HG02938 (cell line): ENCODE measurements around the gene HSPA4L.

ENCODE experiments used
- ATAC-seq: cut with Tn5 transposase; IDR thresholded peaks from one replicate; pipeline ENCODE4 v1.9.1; 2021; ENCODE audit warnings: mild to moderate bottlenecking, moderate library complexity; ENCODE audit not compliant: unreplicated experiment

Gene HSPA4L

GRCh38 chr4:127783026-127783769, 1.1 kb downstream of the HSPA4L start:
- peak; percentile 21 for ATAC-seq

- no peak for ATAC-seq
Observed at GRCh38 chr4:127783955-127784770, 2.0 kb downstream of the HSPA4L start.

- ATAC-seq: peak; percentile 76
Observed at GRCh38 chr4:127788517-127788916, 6.4 kb downstream of the HSPA4L start.

GRCh38 chr4:127791391-127791790, 9.3 kb downstream of the HSPA4L start:
- ATAC-seq: no peak

GRCh38 chr4:127793528-127793927, 11.4 kb downstream of the HSPA4L start:
- ATAC-seq: no peak

GRCh38 chr4:127799711-127800110, 17.6 kb downstream of the HSPA4L start:
- no peak for ATAC-seq

GRCh38 chr4:127809173-127809800, 27.2 kb downstream of the HSPA4L start:
- no peak for ATAC-seq

GRCh38 chr4:127810551-127810950, 28.4 kb downstream of the HSPA4L start:
- ATAC-seq: no peak

GRCh38 chr4:127822430-127822829, 40.3 kb downstream of the HSPA4L start:
- ATAC-seq: no peak

GRCh38 chr4:127828121-127828520, 46.0 kb downstream of the HSPA4L start:
- ATAC-seq: no peak

- ATAC-seq: peak; percentile 82
Observed at GRCh38 chr4:127829014-127829413, 46.9 kb downstream of the HSPA4L start.

GRCh38 chr4:127832585-127832984, 50.5 kb downstream of the HSPA4L start:
- ATAC-seq: peak; percentile 63

GRCh38 chr4:127843704-127844600, 61.8 kb downstream of the HSPA4L start:
- ATAC-seq: no peak

- no peak for ATAC-seq
Observed at GRCh38 chr4:127844601-127845116, 62.5 kb downstream of the HSPA4L start.

GRCh38 chr4:127846061-127846460, 63.9 kb downstream of the HSPA4L start:
- ATAC-seq: no peak

GRCh38 chr4:127846765-127847164, 64.6 kb downstream of the HSPA4L start:
- ATAC-seq: no peak

GRCh38 chr4:127849505-127850234, 67.5 kb downstream of the HSPA4L start:
- ATAC-seq: no peak

- no peak for ATAC-seq
Observed at GRCh38 chr4:127852661-127853060, 70.5 kb downstream of the HSPA4L start.

GRCh38 chr4:127856196-127856812, 74.2 kb downstream of the HSPA4L start:
- peak; percentile 17 for ATAC-seq
